Endothelial cell of umbilical vein (primary cell): Measurements from ENCODE around the gene OTUB1. TPM values are rescaled to one million over a fixed set of nuclear protein-coding genes. Genes with fewer than 3 reads are reported as not detected.

ENCODE experiments used
- BruUV-seq: library from RNA; stranded (reverse); fragments of 400-500 nt; replicated peaks from 2 replicates; lab custom pipeline; 2021; lab: Mats Ljungman, UMichigan
- CTCF ChIA-PET: fragments of 300-600, 350-600 bp; sonication (Branson Sonifier 250); formaldehyde crosslinking; loops from one replicate; lab custom pipeline; 2021; ENCODE audit warnings: antibody characterized with exemption, inconsistent platforms; lab: Charles Lee
- POLR2A ChIA-PET: fragments of 300-600, 350-600 bp; sonication (Branson Sonifier 250); formaldehyde crosslinking; loops from one replicate; lab custom pipeline; 2021; ENCODE audit warnings: antibody characterized with exemption, inconsistent platforms; lab: Charles Lee
- DNase-seq: peaks from one replicate; pipeline ENCODE4 v3.0.0-alpha.2; 2011; ENCODE audit warnings: low read depth, low spot score
- FAIRE-seq: peaks from 2 replicates; lab custom pipeline; 2011; peaks lifted over from hg19 to GRCh38; lab: Jason Lieb, UNC
- H2AFZ ChIP-seq: 2 replicates; pipeline ENCODE4 v1.6.0; 2012; ENCODE audit warnings: low read depth, low read length, control low read depth, inconsistent platforms
- H3K27ac ChIP-seq: 2 replicates; pipeline ENCODE4 v1.5.1; 2011; ENCODE audit warnings: low read depth, mild to moderate bottlenecking, control low read depth, low read length, moderate library complexity; ENCODE audit not compliant: insufficient read depth
- H3K27me3 ChIP-seq, 2 experiments: 2 replicates each; pipeline versions ENCODE4 v1.6.0 to v1.6.1; 2011; ENCODE audit warnings: low read length in 2 of 2, mixed read lengths in 1 of 2; ENCODE audit not compliant: control insufficient read depth in 2 of 2, insufficient read depth in 2 of 2
- H3K36me3 ChIP-seq, 2 experiments: 2 replicates in 1 of 2; 3 replicates in 1 of 2; pipeline ENCODE4 v1.5.1; 2011; ENCODE audit warnings: low read length in 2 of 2, mild to moderate bottlenecking in 1 of 2, moderate library complexity in 1 of 2; ENCODE audit not compliant: control insufficient read depth in 2 of 2, insufficient read depth in 2 of 2; ENCODE audit errors: extremely low read depth in 1 of 2
- H3K4me1 ChIP-seq: 3 replicates; pipeline ENCODE4 v1.5.1; 2011; ENCODE audit warnings: mild to moderate bottlenecking, low read length; ENCODE audit not compliant: control insufficient read depth, insufficient read depth; ENCODE audit errors: extremely low read depth
- H3K4me2 ChIP-seq: 2 replicates; pipeline ENCODE4 v1.6.1; 2011; ENCODE audit warnings: low read length, control low read depth, mixed read lengths; ENCODE audit not compliant: insufficient read depth
- H3K4me3 ChIP-seq, 3 experiments: fragments of 200-600 bp in 1 of 3; sonication (generic), shearing (Covaris generic) in 1 of 3; replicated peaks in 1 of 3; 2 replicates each; pipeline ENCODE4 v1.5.1; 2011 to 2016; ENCODE audit warnings: control low read depth in 3 of 3, low read length in 3 of 3, mild to moderate bottlenecking in 2 of 3, inconsistent platforms in 1 of 3, low read depth in 1 of 3, moderate library complexity in 1 of 3; ENCODE audit not compliant: insufficient read depth in 1 of 3
- H3K79me2 ChIP-seq: 2 replicates; pipeline ENCODE4 v1.6.0; 2012; ENCODE audit warnings: low read length, inconsistent platforms; ENCODE audit not compliant: control insufficient read depth, insufficient read depth
- H3K9ac ChIP-seq: replicated peaks from 2 replicates; pipeline ENCODE3; 2011; ENCODE audit warnings: low read length, control low read depth; ENCODE audit not compliant: insufficient read depth; ENCODE audit errors: extremely low read depth
- H3K9me1 ChIP-seq: replicated peaks from 3 replicates; pipeline ENCODE4 v1.6.0; 2011; ENCODE audit warnings: mild to moderate bottlenecking, low read length; ENCODE audit not compliant: control insufficient read depth, insufficient read depth; ENCODE audit errors: extremely low read depth
- H3K9me3 ChIP-seq: replicated peaks from 2 replicates; pipeline ENCODE4 v1.5.1; 2012; ENCODE audit warnings: low read length, inconsistent platforms; ENCODE audit not compliant: control insufficient read depth, insufficient read depth
- H4K20me1 ChIP-seq: replicated peaks from 2 replicates; pipeline ENCODE3; 2011; ENCODE audit warnings: mild to moderate bottlenecking, low read length; ENCODE audit not compliant: control insufficient read depth, insufficient read depth; ENCODE audit errors: extremely low read depth
- CTCF ChIP-seq, 2 donors: IDR thresholded peaks; 1 replicate in 1 of 2; 2 replicates in 1 of 2; pipeline ENCODE4 v1.5.1; 2011; ENCODE audit warnings: low read length in 2 of 2, mild to moderate bottlenecking in 2 of 2, moderate library complexity in 2 of 2, control low read depth in 1 of 2, inconsistent platforms in 1 of 2, low read depth in 1 of 2; ENCODE audit not compliant: insufficient read depth in 1 of 2; ENCODE audit errors: extremely low read depth in 1 of 2
- EZH2 ChIP-seq: IDR thresholded peaks from 2 replicates; pipeline ENCODE4 v1.6.1; 2012; ENCODE audit warnings: borderline replicate concordance, low read depth, mild to moderate bottlenecking, moderate library complexity, low read length, inconsistent platforms; ENCODE audit not compliant: severe bottlenecking
- FOS ChIP-seq: IDR thresholded peaks from 2 replicates; pipeline ENCODE4 v1.6.1; 2011; ENCODE audit warnings: mild to moderate bottlenecking, low read length, moderate library complexity, borderline replicate concordance; ENCODE audit not compliant: insufficient read depth
- GATA2 ChIP-seq: IDR thresholded peaks from 2 replicates; pipeline ENCODE4 v1.7.0; 2011; ENCODE audit warnings: low read depth, mild to moderate bottlenecking, moderate library complexity, mixed read lengths, low read length; ENCODE audit not compliant: insufficient read length, insufficient read depth
- JUN ChIP-seq: IDR thresholded peaks from 2 replicates; pipeline ENCODE4 v1.6.1; 2011; ENCODE audit warnings: borderline replicate concordance, low read depth; ENCODE audit not compliant: insufficient read length, insufficient read depth
- MAX ChIP-seq: IDR thresholded peaks from 2 replicates; pipeline ENCODE4 v1.6.1; 2011; ENCODE audit not compliant: insufficient read depth, insufficient read length
- MYC ChIP-seq: IDR thresholded peaks from one replicate; pipeline ENCODE4 v1.6.1; 2011; ENCODE audit warnings: mild to moderate bottlenecking, low read depth, low read length
- POLR2A ChIP-seq: IDR thresholded peaks from 2 replicates; pipeline ENCODE4 v1.6.1; 2012; ENCODE audit warnings: low read depth, mild to moderate bottlenecking, control low read depth, low read length
- POLR2AphosphoS5 ChIP-seq: IDR thresholded peaks from 2 replicates; pipeline ENCODE4 v1.6.1; 2012; ENCODE audit warnings: low read depth, mild to moderate bottlenecking, control low read depth, low read length, moderate library complexity; ENCODE audit not compliant: insufficient read depth
- dilution Hi-C: fragments of 300-500 bp; cut with MboI; formaldehyde crosslinking; loops from one replicate; pipeline ENCODE4 v1.15.0; 2019; ENCODE audit warnings: low sequenced_read_pairs; ENCODE audit not compliant: extremely low pct_ligation_motif_present
- intact Hi-C: fragments of 100-400 bp; cut with micrococcal nuclease; formaldehyde crosslinking; loops from one replicate; pipeline ENCODE4 v1.10.0; 2022
- polyA plus RNA-seq, 4 experiments: library from polyadenylated mRNA; depleted of rRNA in 3 of 4; stranded (reverse) in 3 of 4; unstranded in 1 of 4; fragments of >200 nt; gene quantifications; 2 replicates each; pipeline versions ENCODE4 v1.2.1 to v1.2.3, GENCODE V29; 2011 to 2012; ENCODE audit warnings: missing spikeins in 1 of 4
- total RNA-seq: library from RNA; stranded (reverse); gene quantifications from 2 replicates; pipeline ENCODE4 v1.2.3, GENCODE V29; 2021

The OTUB1 gene
- total and polyA plus RNA-seq, 2 donors (not counting 3 experiments of a cell fraction or from before 2014, with no cell fraction given): 81.9 to 256 TPM

GRCh38 chr11:64017945-64018224 is 31.6 kb downstream of the OTUB1 start:
- Histone ChIP-seq H3K36me3 (no peaks in the 10 kb centered on the region), H3K79me2 (no peaks in the 10 kb centered on the region), H3K27ac (no peak overlapping the region), H3K9ac (no peak overlapping the region), H3K9me1 (no peaks in the 10 kb centered on the region), H3K9me3 (no peaks in the 10 kb centered on the region), H4K20me1 (no peaks in the 10 kb centered on the region), H3K4me2 (no peak overlapping the region), H3K27me3 (no peaks in the 10 kb centered on the region), H3K4me3 (no peak overlapping the region), H2AFZ (no peak overlapping the region), H3K4me1 (no peaks in the 10 kb centered on the region)
- CTCF ChIA-PET: interaction anchor here (1.1 to 2.3 kb wide), 3 partner anchors 11 to 130 kb away, joined by 3 to 10 read pairs (median 6); no protein-coding TSS in a partner anchor
- DNase-seq (no peak), FAIRE-seq (no peak)
- no TSS peak for BruUV-seq
- no peak for TF ChIP-seq JUN
- TF ChIP-seq GATA2: no peak
- TF ChIP-seq EZH2: no peak
- no peak for TF ChIP-seq MAX
- no peak for TF ChIP-seq POLR2AphosphoS5
- no peak for TF ChIP-seq POLR2A
- TF ChIP-seq MYC: no peak
- intact Hi-C loops: no loop called here
- POLR2A ChIA-PET: no interaction called here
- dilution Hi-C loops: no loop called here

- H3K9me3 ChIP-seq: no peaks in the 10 kb centered on the region
- no peaks in the 10 kb centered on the region for H3K4me1 ChIP-seq
- H3K4me3 ChIP-seq: no peak overlapping the region
- ChIA-PET POLR2A (no interaction called here), CTCF (interaction anchor here (1.1 kb wide), 1 partner anchor 11 kb away, joined by 3 read pairs; no protein-coding TSS in a partner anchor)
- H4K20me1 ChIP-seq: no peaks in the 10 kb centered on the region
- H3K27me3 ChIP-seq: no peaks in the 10 kb centered on the region
- H3K4me2 ChIP-seq: no peak overlapping the region
- DNase-seq: no peak
- no peak overlapping the region for H3K9ac ChIP-seq
- dilution Hi-C loops: no loop called here
- no peak overlapping the region for H3K27ac ChIP-seq
- FAIRE-seq: no peak
- intact Hi-C loops: no loop called here
- no peaks in the 10 kb centered on the region for H3K9me1 ChIP-seq
- no peak overlapping the region for H2AFZ ChIP-seq
- BruUV-seq: no TSS peak
- H3K79me2 ChIP-seq: no peaks in the 10 kb centered on the region
- TF ChIP-seq JUN (no peak), POLR2AphosphoS5 (no peak), MAX (no peak), FOS (no peak), CTCF (IDR thresholded peaks at IDR 0.05; ENCODE audit: extremely low read depth in 1 of 2, insufficient read depth in 1 of 2, low read depth in 1 of 2, low read length in 2 of 2) (no peak), POLR2A (no peak), GATA2 (no peak), MYC (no peak)
- no peaks in the 10 kb centered on the region for H3K36me3 ChIP-seq
Measured at GRCh38 chr11:64018310-64018709, 32.1 kb downstream of the OTUB1 start.
